H1 (cell line): ENCODE data around the gene APBA3. TPM values are rescaled to one million over a fixed set of nuclear protein-coding genes. Genes with fewer than 3 reads are reported as not detected.

Source experiments
- CTCF ChIA-PET: fragments of 300-600 bp; sonication (Branson Sonifier 250); formaldehyde crosslinking; loops from one replicate; lab custom pipeline; 2021; ENCODE audit not compliant: partially characterized antibody; lab: Charles Lee
- POLR2A ChIA-PET: fragments of 300-600 bp; sonication (Branson Sonifier 250); formaldehyde crosslinking; loops from one replicate; lab custom pipeline; 2021; ENCODE audit warnings: inconsistent platforms; ENCODE audit not compliant: partially characterized antibody; lab: Charles Lee
- DNase-seq, 2 experiments: peaks; one replicate each; pipeline versions ENCODE4 v3.0.0 to v3.0.0-alpha.2; 2010 to 2022; ENCODE audit warnings: low spot score in 2 of 2, low read depth in 1 of 2, mixed read lengths in 1 of 2
- FAIRE-seq: peaks from 2 replicates; lab custom pipeline; 2011; peaks lifted over from hg19 to GRCh38; lab: Jason Lieb, UNC
- H2AFZ ChIP-seq: 2 replicates; pipeline ENCODE4 v1.8.1; 2012; ENCODE audit warnings: low read length, inconsistent platforms
- H2AK5ac ChIP-seq: 2 replicates; pipeline ENCODE4 v1.6.1; 2013; ENCODE audit warnings: low read depth, low read length
- H2BK120ac ChIP-seq: replicated peaks from 2 replicates; pipeline ENCODE3; 2013; ENCODE audit warnings: low read depth, low read length, inconsistent platforms
- H2BK12ac ChIP-seq: 2 replicates; pipeline ENCODE4 v1.6.1; 2013; ENCODE audit warnings: low read depth, low read length
- H2BK15ac ChIP-seq: 2 replicates; pipeline ENCODE4 v1.6.1; 2013; ENCODE audit warnings: low read length
- H2BK20ac ChIP-seq: 2 replicates; pipeline ENCODE4 v1.6.1; 2013; ENCODE audit warnings: low read length
- H2BK5ac ChIP-seq: 2 replicates; pipeline ENCODE4 v1.6.1; 2013; ENCODE audit warnings: low read depth, low read length
- H3K14ac ChIP-seq: 2 replicates; pipeline ENCODE4 v1.6.1; 2013; ENCODE audit warnings: inconsistent platforms; ENCODE audit not compliant: insufficient read length
- H3K18ac ChIP-seq: 2 replicates; pipeline ENCODE4 v1.6.1; 2013; ENCODE audit warnings: low read length; ENCODE audit errors: extremely low read depth
- H3K23ac ChIP-seq: 2 replicates; pipeline ENCODE4 v1.6.1; 2013; ENCODE audit warnings: inconsistent platforms; ENCODE audit not compliant: insufficient read length
- H3K23me2 ChIP-seq: 2 replicates; pipeline ENCODE4 v1.6.1; 2013; ENCODE audit warnings: low read depth, low read length
- H3K27ac ChIP-seq: 2 replicates; pipeline ENCODE4 v1.6.1; 2011; ENCODE audit warnings: low read depth, low read length, inconsistent platforms
- H3K27me3 ChIP-seq, 4 experiments: replicated peaks in 1 of 4; 1 replicate in 1 of 4; 2 replicates in 3 of 4; pipeline versions ENCODE4 v1.6.1 to v1.8.1; 2011 to 2013; ENCODE audit warnings: low read length in 3 of 4, mild to moderate bottlenecking in 3 of 4, inconsistent platforms in 2 of 4, mixed read lengths in 2 of 4, moderate library complexity in 1 of 4; ENCODE audit not compliant: control insufficient read depth in 3 of 4, insufficient read depth in 3 of 4; ENCODE audit errors: extremely low read depth in 1 of 4
- H3K36me3 ChIP-seq, 4 experiments: 2 replicates each; pipeline versions ENCODE4 v1.6.1 to v1.8.1; 2011 to 2013; ENCODE audit warnings: mild to moderate bottlenecking in 4 of 4, low read length in 3 of 4, moderate library complexity in 2 of 4, control low read depth in 1 of 4, inconsistent platforms in 1 of 4; ENCODE audit not compliant: insufficient read depth in 4 of 4, control insufficient read depth in 2 of 4
- H3K4ac ChIP-seq: replicated peaks from 2 replicates; pipeline ENCODE3; 2013; ENCODE audit warnings: low read length, low read depth, mixed read lengths, inconsistent platforms; ENCODE audit not compliant: insufficient read length
- H3K4me1 ChIP-seq, 4 experiments: replicated peaks in 1 of 4; 1 replicate in 1 of 4; 2 replicates in 3 of 4; pipeline versions ENCODE4 v1.6.1 to v1.8.1; 2011 to 2013; ENCODE audit warnings: low read length in 3 of 4, inconsistent platforms in 2 of 4, mixed read lengths in 1 of 4; ENCODE audit not compliant: insufficient read depth in 4 of 4, control insufficient read depth in 3 of 4
- H3K4me2 ChIP-seq, 2 experiments: 2 replicates each; pipeline versions ENCODE4 v1.6.1 to v1.8.1; 2011 to 2013; ENCODE audit warnings: low read depth in 2 of 2, low read length in 2 of 2, control low read depth in 1 of 2, inconsistent platforms in 1 of 2, mild to moderate bottlenecking in 1 of 2; ENCODE audit not compliant: insufficient read depth in 1 of 2
- H3K4me3 ChIP-seq, 4 experiments: fragments of 200-600, 300-600 bp in 1 of 4; sonication (generic), shearing (Covaris generic), sonication (Bioruptor Twin) in 1 of 4; 2 replicates each; pipeline versions ENCODE4 v1.5.1 to v1.8.1; 2011 to 2016; ENCODE audit warnings: low read length in 4 of 4, low read depth in 3 of 4, control low read depth in 2 of 4, inconsistent platforms in 2 of 4, mild to moderate bottlenecking in 2 of 4, mixed read lengths in 1 of 4, moderate library complexity in 1 of 4; ENCODE audit not compliant: insufficient read depth in 2 of 4; ENCODE audit errors: extremely low read depth in 1 of 4
- H3K56ac ChIP-seq: replicated peaks from 2 replicates; pipeline ENCODE3; 2013; ENCODE audit warnings: low read depth, mild to moderate bottlenecking, mixed read lengths, low read length, inconsistent platforms; ENCODE audit not compliant: insufficient read length
- H3K79me1 ChIP-seq: 2 replicates; pipeline ENCODE4 v1.6.1; 2013; ENCODE audit warnings: low read depth, low read length, control low read depth
- H3K79me2 ChIP-seq, 2 experiments: 2 replicates each; pipeline versions ENCODE4 v1.6.1 to v1.8.1; 2012 to 2013; ENCODE audit warnings: low read length in 2 of 2, mild to moderate bottlenecking in 2 of 2, inconsistent platforms in 1 of 2; ENCODE audit not compliant: insufficient read depth in 2 of 2, control insufficient read depth in 1 of 2
- H3K9ac ChIP-seq, 4 experiments: replicated peaks in 1 of 4; 1 replicate in 1 of 4; 2 replicates in 3 of 4; pipeline versions ENCODE4 v1.6.1 to v1.8.1; 2011 to 2013; ENCODE audit warnings: low read depth in 3 of 4, low read length in 3 of 4, control low read depth in 2 of 4, mild to moderate bottlenecking in 2 of 4, moderate library complexity in 2 of 4, inconsistent platforms in 1 of 4; ENCODE audit errors: extremely low read depth in 1 of 4
- H3K9me3 ChIP-seq, 2 experiments: 2 replicates each; pipeline versions ENCODE4 v1.6.1 to v1.8.1; 2012 to 2013; ENCODE audit warnings: mild to moderate bottlenecking in 2 of 2, moderate library complexity in 2 of 2, control low read depth in 1 of 2, inconsistent platforms in 1 of 2, low read depth in 1 of 2, low read length in 1 of 2, mixed read lengths in 1 of 2; ENCODE audit not compliant: insufficient read depth in 2 of 2
- H4K20me1 ChIP-seq, 2 experiments: replicated peaks in 1 of 2; 2 replicates each; pipeline versions ENCODE3 to v1.8.1; 2011 to 2013; ENCODE audit warnings: inconsistent platforms in 2 of 2, low read length in 2 of 2, mild to moderate bottlenecking in 1 of 2; ENCODE audit not compliant: insufficient read depth in 2 of 2, control insufficient read depth in 1 of 2
- H4K5ac ChIP-seq: 2 replicates; pipeline ENCODE4 v1.6.1; 2013; ENCODE audit warnings: low read length, low read depth, mixed read lengths, inconsistent platforms; ENCODE audit not compliant: insufficient read length
- H4K8ac ChIP-seq: 2 replicates; pipeline ENCODE4 v1.8.0; 2013; ENCODE audit warnings: mild to moderate bottlenecking, moderate library complexity, low read length, inconsistent platforms; ENCODE audit not compliant: insufficient read depth; ENCODE audit errors: extremely low read depth
- H4K91ac ChIP-seq: replicated peaks from 2 replicates; pipeline ENCODE3; 2013; ENCODE audit warnings: low read length, mixed read lengths, inconsistent platforms; ENCODE audit not compliant: insufficient read length
- FOSL1 ChIP-seq: IDR thresholded peaks from 2 replicates; pipeline ENCODE4 v1.6.1; 2011; ENCODE audit warnings: mild to moderate bottlenecking, low read depth, low read length, moderate library complexity; ENCODE audit not compliant: insufficient read depth
- JUN ChIP-seq: IDR thresholded peaks from 2 replicates; pipeline ENCODE4 v1.6.1; 2011; ENCODE audit warnings: low read depth, mild to moderate bottlenecking, improper control_type of control experiment, low read length
- POU5F1 ChIP-seq: IDR thresholded peaks from 2 replicates; pipeline ENCODE4 v1.6.1; 2011; ENCODE audit warnings: low read depth, mild to moderate bottlenecking, low read length, moderate library complexity
- RAD21 ChIP-seq, 2 experiments: IDR thresholded peaks in 1 of 2; conservative IDR thresholded peaks in 1 of 2; 2 replicates each; pipeline ENCODE4 v1.6.1; 2011; ENCODE audit warnings: low read depth in 2 of 2, low read length in 2 of 2, improper control_type of control experiment in 1 of 2, inconsistent platforms in 1 of 2, mild to moderate bottlenecking in 1 of 2, moderate library complexity in 1 of 2
- RXRA ChIP-seq: IDR thresholded peaks from 2 replicates; pipeline ENCODE4 v1.6.1; 2011; ENCODE audit warnings: low read depth, mild to moderate bottlenecking, low read length, moderate library complexity; ENCODE audit not compliant: insufficient read depth
- SIX5 ChIP-seq: IDR thresholded peaks from 2 replicates; pipeline ENCODE4 v1.6.1; 2011; ENCODE audit warnings: mild to moderate bottlenecking, low read depth, low read length
- SRF ChIP-seq: IDR thresholded peaks from 2 replicates; pipeline ENCODE4 v1.6.1; 2011; ENCODE audit warnings: mild to moderate bottlenecking, low read depth, low read length, moderate library complexity
- TEAD4 ChIP-seq: IDR thresholded peaks from 2 replicates; pipeline ENCODE4 v1.6.1; 2012; ENCODE audit warnings: low read depth, low read length, inconsistent platforms, mixed read lengths
- WGBS, 2 experiments: shearing (Covaris generic) in 1 of 2; methylation state at CpG; one replicate each; pipeline versions ENCODE4 v1.1.6 to v1.1.7; 2013 to 2015; ENCODE audit warnings: low lambda C conversion rate in 2 of 2, mixed read lengths in 2 of 2, inconsistent platforms in 1 of 2, low coverage in 1 of 2, missing lambda C conversion rate in 1 of 2; ENCODE audit not compliant: insufficient replicate concordance in 2 of 2, insufficient coverage in 1 of 2, insufficient read length in 1 of 2; ENCODE audit errors: extremely low coverage in 1 of 2, missing lambda C conversion rate in 1 of 2; 5-methylcytosine and 5-hydroxymethylcytosine counted together
- polyA plus RNA-seq, 7 experiments: library from polyadenylated mRNA; depleted of rRNA in 3 of 7; stranded (reverse) in 5 of 7; unstranded in 2 of 7; fragments of >200 nt in 5 of 7; fragments of 200-250 nt in 2 of 7; gene quantifications; 1 replicate in 5 of 7; 2 replicates in 1 of 7; 4 replicates in 1 of 7; pipeline versions ENCODE4 v1.2.1 to v1.2.3, GENCODE V29; 2011 to 2013; ENCODE audit warnings: missing spikeins in 2 of 7, mixed read lengths in 2 of 7
- total RNA-seq: library from RNA; stranded (reverse); fragmentation: NEBNext Ultra II Directional; extraction: Animal tissue kit (Norgen Biotek cat#: 25700); gene quantifications from 2 replicates; pipeline ENCODE4 v1.2.1, GENCODE V29; 2021

The APBA3 gene
- total and polyA plus RNA-seq, 2 of the 8 experiments (the other 6 are each of a cell fraction or from before 2014, with no cell fraction given) = 21.4 to 36.9 TPM

- Histone ChIP-seq H3K79me2 (no peaks in the 10 kb centered on the region), H4K5ac (no peak overlapping the region), H3K4me3 (no peak overlapping the region), H3K9ac (no peak overlapping the region), H2AK5ac (no peak overlapping the region), H4K20me1 (peaks cover 0 to 3% of the 10 kb centered on the region in 2 experiments), H3K27me3 (no peaks in the 10 kb centered on the region), H3K27ac (no peak overlapping the region), H2BK15ac (no peak overlapping the region), H2AFZ (no peak overlapping the region), H3K23me2 (no peaks in the 10 kb centered on the region), H2BK5ac (no peak overlapping the region), H3K4ac (no peak overlapping the region), H3K23ac (no peak overlapping the region), H3K18ac (no peak overlapping the region), H3K9me3 (no peaks in the 10 kb centered on the region), H4K8ac (no peak overlapping the region), H2BK120ac (no peak overlapping the region), H3K56ac (no peak overlapping the region), H2BK20ac (no peak overlapping the region), H3K14ac (no peak overlapping the region), H3K4me2 (no peak overlapping the region), H2BK12ac (no peak overlapping the region), H4K91ac (no peak overlapping the region), H3K79me1 (no peaks in the 10 kb centered on the region), H3K36me3 (peaks cover 0 to 7% (median 3%) of the 10 kb centered on the region in 4 experiments; a peak in 5 of 8 replicates), H3K4me1 (no peaks in the 10 kb centered on the region)
- ChIA-PET CTCF (interaction anchor here (1.1 to 1.2 kb wide), 2 partner anchors 9 to 13 kb away, joined by 3 to 4 read pairs; no protein-coding TSS in a partner anchor), POLR2A (interaction anchor here (1.7 kb wide), 1 partner anchor 13 kb away, joined by 4 read pairs; no protein-coding TSS in a partner anchor)
- FAIRE-seq = no peak
- no peak for DNase-seq
- TF ChIP-seq RXRA = no peak
- no peak for TF ChIP-seq JUN
- TF ChIP-seq SIX5 = no peak
- TF ChIP-seq TEAD4 = no peak
- TF ChIP-seq FOSL1 = no peak
- no peak for TF ChIP-seq POU5F1
- TF ChIP-seq SRF = no peak
- TF ChIP-seq RAD21 (IDR thresholded peaks at IDR 0.05 in 1 of 2, conservative IDR thresholded peaks at IDR 0.05 in 1 of 2; ENCODE audit: low read depth in 2 of 2, low read length in 2 of 2) = no peak
- 93% methylated on average over 20 of the region's 20 CpGs; no CpG with 5 or more reads in 1 of the 2 experiments for WGBS, 2 experiments
Measured at GRCh38 chr19:3733549-3734309, 27.8 kb downstream of the APBA3 start.
